H9 (cell line): ENCODE results near the gene TMEM225B. TPM values are rescaled to one million over a fixed set of nuclear protein-coding genes. Genes with fewer than 3 reads are reported as not detected.
A peak's percentile ranks its signal among the peaks of the same experiment; 100 is the strongest.

Experiments
- DNase-seq: peaks from one replicate; pipeline ENCODE4 v3.0.0-alpha.2; 2017
- H2AFZ ChIP-seq: one replicate; pipeline ENCODE4 v1.6.1; 2013; ENCODE audit warnings: mild to moderate bottlenecking, low read length, control low read depth, moderate library complexity
- H2AK5ac ChIP-seq: 2 replicates; pipeline ENCODE4 v1.6.1; 2013; ENCODE audit warnings: low read length, control low read depth, mixed read lengths; ENCODE audit not compliant: insufficient read length
- H2BK120ac ChIP-seq: one replicate; pipeline ENCODE4 v1.6.1; 2013; ENCODE audit warnings: low read depth, mild to moderate bottlenecking, low read length, control low read depth, inconsistent platforms; ENCODE audit not compliant: poor library complexity, severe bottlenecking
- H2BK12ac ChIP-seq: 2 replicates; pipeline ENCODE4 v1.6.1; 2013; ENCODE audit warnings: low read length, control low read depth, mixed read lengths, low read depth; ENCODE audit not compliant: insufficient read length
- H2BK15ac ChIP-seq: 2 replicates; pipeline ENCODE4 v1.6.1; 2013; ENCODE audit warnings: low read depth, low read length, control low read depth
- H2BK20ac ChIP-seq: one replicate; pipeline ENCODE4 v1.6.1; 2013; ENCODE audit warnings: low read depth, mild to moderate bottlenecking, low read length, control low read depth, inconsistent platforms; ENCODE audit not compliant: poor library complexity, severe bottlenecking
- H2BK5ac ChIP-seq: 2 replicates; pipeline ENCODE4 v1.6.1; 2013; ENCODE audit warnings: low read length, control low read depth, mixed read lengths; ENCODE audit not compliant: insufficient read length
- H3K14ac ChIP-seq: 2 replicates; pipeline ENCODE4 v1.6.1; 2013; ENCODE audit warnings: low read length, control low read depth; ENCODE audit not compliant: insufficient read depth
- H3K18ac ChIP-seq: 2 replicates; pipeline ENCODE4 v1.6.1; 2013; ENCODE audit warnings: low read depth, mild to moderate bottlenecking, mixed read lengths, low read length, control low read depth; ENCODE audit not compliant: insufficient read length
- H3K23ac ChIP-seq: 2 replicates; pipeline ENCODE4 v1.6.1; 2013; ENCODE audit warnings: low read length, control low read depth, mixed read lengths, low read depth; ENCODE audit not compliant: insufficient read length
- H3K23me2 ChIP-seq: 2 replicates; pipeline ENCODE4 v1.6.1; 2013; ENCODE audit warnings: low read depth, mild to moderate bottlenecking, mixed read lengths, low read length, control low read depth; ENCODE audit not compliant: insufficient read length, poor library complexity, severe bottlenecking
- H3K27ac ChIP-seq: 2 replicates; pipeline ENCODE4 v1.5.1; 2013; ENCODE audit warnings: low read length, control low read depth, mixed read lengths, low read depth; ENCODE audit not compliant: insufficient read length
- H3K27me3 ChIP-seq: 2 replicates; pipeline ENCODE4 v1.6.1; 2013; ENCODE audit warnings: low read length, control low read depth, inconsistent platforms; ENCODE audit not compliant: insufficient read depth
- H3K4ac ChIP-seq: 2 replicates; pipeline ENCODE4 v1.6.1; 2013; ENCODE audit warnings: low read depth, mild to moderate bottlenecking, control low read depth, inconsistent platforms, low read length, moderate library complexity
- H3K4me1 ChIP-seq: 2 replicates; pipeline ENCODE4 v1.6.1; 2013; ENCODE audit warnings: low read length, control low read depth, inconsistent platforms; ENCODE audit not compliant: insufficient read depth
- H3K4me2 ChIP-seq: 2 replicates; pipeline ENCODE4 v1.6.1; 2013; ENCODE audit warnings: low read length, control low read depth, mixed read lengths; ENCODE audit not compliant: insufficient read length, insufficient read depth
- H3K56ac ChIP-seq: 2 replicates; pipeline ENCODE4 v1.6.1; 2013; ENCODE audit warnings: low read depth, mild to moderate bottlenecking, mixed read lengths, low read length, control low read depth; ENCODE audit not compliant: insufficient read length
- H3K79me1 ChIP-seq: 2 replicates; pipeline ENCODE4 v1.6.1; 2013; ENCODE audit warnings: low read depth, mild to moderate bottlenecking, moderate library complexity, low read length, control low read depth, inconsistent platforms; ENCODE audit not compliant: insufficient read depth, poor library complexity, severe bottlenecking
- H3K79me2 ChIP-seq: 2 replicates; pipeline ENCODE4 v1.6.1; 2013; ENCODE audit warnings: low read length, control low read depth, inconsistent platforms; ENCODE audit not compliant: insufficient read depth
- H3K9ac ChIP-seq: 2 replicates; pipeline ENCODE4 v1.6.1; 2013; ENCODE audit warnings: low read length, control low read depth, mixed read lengths; ENCODE audit not compliant: insufficient read length; ENCODE audit errors: extremely low read depth
- H3K9me3 ChIP-seq: one replicate; pipeline ENCODE4 v1.6.1; 2013; ENCODE audit warnings: low read depth, low read length, inconsistent platforms; ENCODE audit not compliant: control insufficient read depth
- H3T11ph ChIP-seq: one replicate; pipeline ENCODE4 v1.6.1; 2013; ENCODE audit warnings: mild to moderate bottlenecking, low read length, control low read depth, inconsistent platforms
- H4K20me1 ChIP-seq: one replicate; pipeline ENCODE4 v1.6.1; 2013; ENCODE audit not compliant: control insufficient read depth, insufficient read length, insufficient read depth
- H4K5ac ChIP-seq: 2 replicates; pipeline ENCODE4 v1.6.1; 2013; ENCODE audit warnings: low read depth, mild to moderate bottlenecking, mixed read lengths, low read length, control low read depth; ENCODE audit not compliant: insufficient read length
- H4K8ac ChIP-seq: replicated peaks from 2 replicates; pipeline ENCODE4 v1.6.1; 2013; ENCODE audit warnings: low read length, control low read depth, mixed read lengths, low read depth; ENCODE audit not compliant: insufficient read length
- H4K91ac ChIP-seq: 2 replicates; pipeline ENCODE4 v1.6.1; 2013; ENCODE audit warnings: low read depth, mild to moderate bottlenecking, moderate library complexity, mixed read lengths, low read length, control low read depth; ENCODE audit not compliant: insufficient read length
- H3K27ac Mint-ChIP-seq, 3 experiments: 2 replicates in 2 of 3; 3 replicates in 1 of 3; pipeline ENCODE4 v1.8.0; 2020 to 2021; ENCODE audit warnings: mixed read lengths in 3 of 3, mild to moderate bottlenecking in 1 of 3, moderate library complexity in 1 of 3
- H3K27me3 Mint-ChIP-seq: 2 replicates; pipeline ENCODE4 v1.8.0; 2021; ENCODE audit warnings: low read depth, mild to moderate bottlenecking, moderate library complexity, mixed read lengths
- H3K36me3 Mint-ChIP-seq, 3 experiments: 2 replicates in 2 of 3; 3 replicates in 1 of 3; pipeline ENCODE4 v1.8.0; 2020 to 2021; ENCODE audit warnings: low read depth in 3 of 3, mixed read lengths in 3 of 3; ENCODE audit not compliant: insufficient read depth in 1 of 3
- H3K4me1 Mint-ChIP-seq, 2 experiments: 2 replicates each; pipeline ENCODE4 v1.8.0; 2020; ENCODE audit warnings: mixed read lengths in 2 of 2
- H3K4me3 Mint-ChIP-seq, 2 experiments: 2 replicates in 1 of 2; 3 replicates in 1 of 2; pipeline ENCODE4 v1.8.0; 2020 to 2021; ENCODE audit warnings: mild to moderate bottlenecking in 2 of 2, mixed read lengths in 2 of 2, moderate library complexity in 1 of 2
- H3K9me3 Mint-ChIP-seq, 2 experiments: 2 replicates in 1 of 2; 3 replicates in 1 of 2; pipeline ENCODE4 v1.8.0; 2020; ENCODE audit warnings: mild to moderate bottlenecking in 2 of 2, mixed read lengths in 2 of 2, moderate library complexity in 1 of 2
- WGBS: extraction: QIAGEN DNeasy Blood & Tissue Kit; methylation state at CpG from one replicate; pipeline ENCODE4 v1.1.7; 2013; ENCODE audit warnings: missing lambda C conversion rate, low lambda C conversion rate, mixed read lengths; ENCODE audit not compliant: insufficient read length; ENCODE audit errors: extremely low coverage; 5-methylcytosine and 5-hydroxymethylcytosine counted together
- total RNA-seq: library from RNA; stranded (reverse); gene quantifications from 2 replicates; pipeline ENCODE4 v1.2.1, GENCODE V29; 2021
- TF ChIP-seq, protein P1 (sequence below): fragments of 200-600 bp; sonication (generic); conservative IDR thresholded peaks from 3 replicates; pipeline ENCODE4 v1.8.0; 2021; ENCODE audit warnings: antibody characterized with exemption, mild to moderate bottlenecking

Gene TMEM225B
- total RNA-seq, 1 experiment from 2014 or later: not detected

DNA sequence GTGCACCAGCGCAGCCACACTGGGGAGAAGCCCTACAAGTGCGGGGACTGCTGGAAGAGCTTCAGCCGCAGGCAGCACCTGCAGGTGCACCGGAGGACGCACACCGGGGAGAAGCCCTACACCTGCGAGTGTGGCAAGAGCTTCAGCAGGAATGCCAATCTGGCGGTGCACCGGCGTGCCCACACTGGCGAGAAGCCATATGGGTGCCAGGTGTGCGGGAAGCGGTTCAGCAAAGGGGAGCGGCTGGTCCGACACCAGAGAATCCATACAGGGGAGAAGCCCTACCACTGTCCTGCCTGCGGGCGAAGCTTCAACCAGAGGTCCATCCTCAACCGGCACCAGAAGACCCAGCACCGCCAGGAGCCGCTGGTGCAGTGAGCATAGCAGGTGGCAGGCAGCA, 31.6 kb downstream of the TMEM225B start:
- H3K9ac ChIP-seq: no peak overlapping the region
- H4K91ac ChIP-seq: no peak overlapping the region
- no peak overlapping the region for H3K18ac ChIP-seq
- H2BK12ac ChIP-seq: no peak overlapping the region
- no peak overlapping the region for H3K4ac ChIP-seq
- H4K20me1 ChIP-seq: no peaks in the 10 kb centered on the region
- H3K56ac ChIP-seq: no peak overlapping the region
- no peak overlapping the region for H2AK5ac ChIP-seq
- WGBS: no CpG with 5 or more reads among the region's 20 CpGs
- Mint-ChIP-seq H3K4me3 (no peak overlapping the region), H3K27me3 (no peaks in the 10 kb centered on the region), H3K27ac (peak overlapping the region in 2 of 3 experiments; percentile 59 to 60; a peak in 2 of 7 replicates), H3K9me3 (no peaks in the 10 kb centered on the region), H3K36me3 (peaks cover 36 to 75% (median 58%) of the 10 kb centered on the region in 3 experiments), H3K4me1 (peaks cover 36 to 44% of the 10 kb centered on the region in 2 experiments)
- no peak overlapping the region for H3T11ph ChIP-seq
- no peak overlapping the region for H2AFZ ChIP-seq
- H2BK5ac ChIP-seq: no peak overlapping the region
- no peak overlapping the region for H2BK15ac ChIP-seq
- H4K5ac ChIP-seq: no peak overlapping the region
- no peak overlapping the region for H4K8ac ChIP-seq
- H3K79me2 ChIP-seq: no peaks in the 10 kb centered on the region
- no peaks in the 10 kb centered on the region for H3K27me3 ChIP-seq
- no peaks in the 10 kb centered on the region for H3K23me2 ChIP-seq
- no peak overlapping the region for H3K14ac ChIP-seq
- H3K79me1 ChIP-seq: no peaks in the 10 kb centered on the region
- H3K4me1 ChIP-seq: no peaks in the 10 kb centered on the region
- no peak overlapping the region for H3K4me2 ChIP-seq
- DNase-seq: no peak
- H2BK120ac ChIP-seq: no peak overlapping the region
- no peak overlapping the region for H3K23ac ChIP-seq
- TF ChIP-seq, protein P1, sequence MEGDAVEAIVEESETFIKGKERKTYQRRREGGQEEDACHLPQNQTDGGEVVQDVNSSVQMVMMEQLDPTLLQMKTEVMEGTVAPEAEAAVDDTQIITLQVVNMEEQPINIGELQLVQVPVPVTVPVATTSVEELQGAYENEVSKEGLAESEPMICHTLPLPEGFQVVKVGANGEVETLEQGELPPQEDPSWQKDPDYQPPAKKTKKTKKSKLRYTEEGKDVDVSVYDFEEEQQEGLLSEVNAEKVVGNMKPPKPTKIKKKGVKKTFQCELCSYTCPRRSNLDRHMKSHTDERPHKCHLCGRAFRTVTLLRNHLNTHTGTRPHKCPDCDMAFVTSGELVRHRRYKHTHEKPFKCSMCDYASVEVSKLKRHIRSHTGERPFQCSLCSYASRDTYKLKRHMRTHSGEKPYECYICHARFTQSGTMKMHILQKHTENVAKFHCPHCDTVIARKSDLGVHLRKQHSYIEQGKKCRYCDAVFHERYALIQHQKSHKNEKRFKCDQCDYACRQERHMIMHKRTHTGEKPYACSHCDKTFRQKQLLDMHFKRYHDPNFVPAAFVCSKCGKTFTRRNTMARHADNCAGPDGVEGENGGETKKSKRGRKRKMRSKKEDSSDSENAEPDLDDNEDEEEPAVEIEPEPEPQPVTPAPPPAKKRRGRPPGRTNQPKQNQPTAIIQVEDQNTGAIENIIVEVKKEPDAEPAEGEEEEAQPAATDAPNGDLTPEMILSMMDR: no peak
- no peaks in the 10 kb centered on the region for H3K9me3 ChIP-seq
- no peak overlapping the region for H3K27ac ChIP-seq
- H2BK20ac ChIP-seq: no peak overlapping the region
